Suprapubic skin (tissue), 4 donors: ENCODE results near the gene CRTC3.

Experiments used
- EP300 ChIP-seq: sonication (generic); formaldehyde crosslinking; IDR thresholded peaks from one replicate; pipeline ENCODE4 v1.6.1; 2017; ENCODE audit warnings: antibody characterized with exemption
- POLR2A ChIP-seq, 2 donors: fragments of 450-650 bp; IDR thresholded peaks; one replicate each; pipeline ENCODE4 v1.6.1; 2017; ENCODE audit warnings: antibody characterized with exemption in 2 of 2, mild to moderate bottlenecking in 2 of 2, moderate library complexity in 2 of 2
- POLR2AphosphoS5 ChIP-seq, 3 donors: sonication (generic); formaldehyde crosslinking; IDR thresholded peaks; one replicate each; pipeline ENCODE4 v1.6.1; 2017; ENCODE audit warnings: antibody characterized with exemption in 3 of 3
- TF ChIP-seq, protein P1 (sequence below), 2 donors: fragments of 200-600 bp in 1 of 2; fragments of 450-650 bp in 1 of 2; sonication (generic) in 1 of 2; IDR thresholded peaks; one replicate each; pipeline ENCODE4 v1.5.1; 2016 to 2019; ENCODE audit warnings: antibody characterized with exemption in 2 of 2, mild to moderate bottlenecking in 1 of 2, moderate library complexity in 1 of 2

- TF ChIP-seq, protein P1, sequence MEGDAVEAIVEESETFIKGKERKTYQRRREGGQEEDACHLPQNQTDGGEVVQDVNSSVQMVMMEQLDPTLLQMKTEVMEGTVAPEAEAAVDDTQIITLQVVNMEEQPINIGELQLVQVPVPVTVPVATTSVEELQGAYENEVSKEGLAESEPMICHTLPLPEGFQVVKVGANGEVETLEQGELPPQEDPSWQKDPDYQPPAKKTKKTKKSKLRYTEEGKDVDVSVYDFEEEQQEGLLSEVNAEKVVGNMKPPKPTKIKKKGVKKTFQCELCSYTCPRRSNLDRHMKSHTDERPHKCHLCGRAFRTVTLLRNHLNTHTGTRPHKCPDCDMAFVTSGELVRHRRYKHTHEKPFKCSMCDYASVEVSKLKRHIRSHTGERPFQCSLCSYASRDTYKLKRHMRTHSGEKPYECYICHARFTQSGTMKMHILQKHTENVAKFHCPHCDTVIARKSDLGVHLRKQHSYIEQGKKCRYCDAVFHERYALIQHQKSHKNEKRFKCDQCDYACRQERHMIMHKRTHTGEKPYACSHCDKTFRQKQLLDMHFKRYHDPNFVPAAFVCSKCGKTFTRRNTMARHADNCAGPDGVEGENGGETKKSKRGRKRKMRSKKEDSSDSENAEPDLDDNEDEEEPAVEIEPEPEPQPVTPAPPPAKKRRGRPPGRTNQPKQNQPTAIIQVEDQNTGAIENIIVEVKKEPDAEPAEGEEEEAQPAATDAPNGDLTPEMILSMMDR (IDR thresholded peaks at IDR 0.05): no peak
- TF ChIP-seq EP300 (no peak), POLR2A (IDR thresholded peaks at IDR 0.05) (no peak), POLR2AphosphoS5 (IDR thresholded peaks at IDR 0.05) (no peak)
Observed at GRCh38 chr15:90564051-90564450, 34.3 kb downstream of the CRTC3 start.
